RWPE1 (cell line): Measurements from ENCODE around the gene FAM149A.

ENCODE experiments used
- CTCF ChIA-PET: fragments of 350-600 bp; sonication (Branson Sonifier 250); formaldehyde crosslinking; extraction: SDS; loops from one replicate; lab custom pipeline; 2021; lab: Yijun Ruan, JAX
- POLR2A ChIA-PET: fragments of 400-600 bp; formaldehyde crosslinking; extraction: SDS; loops from one replicate; lab custom pipeline; 2020; ENCODE audit warnings: antibody characterized with exemption; ENCODE audit not compliant: low non-redundant PET; lab: Yijun Ruan, JAX
- DNase-seq: peaks from one replicate; pipeline ENCODE4 v3.0.0; 2012; ENCODE audit warnings: low spot score
- H3K27ac ChIP-seq: fragments of 450-650 bp; 2 replicates; pipeline ENCODE4 v1.5.1; 2017
- TF ChIP-seq, protein P1 (sequence below): fragments of 450-650 bp; conservative IDR thresholded peaks from 2 replicates; pipeline ENCODE4 v1.5.1; 2017; ENCODE audit warnings: low read depth, mild to moderate bottlenecking

Gene FAM149A

DNA sequence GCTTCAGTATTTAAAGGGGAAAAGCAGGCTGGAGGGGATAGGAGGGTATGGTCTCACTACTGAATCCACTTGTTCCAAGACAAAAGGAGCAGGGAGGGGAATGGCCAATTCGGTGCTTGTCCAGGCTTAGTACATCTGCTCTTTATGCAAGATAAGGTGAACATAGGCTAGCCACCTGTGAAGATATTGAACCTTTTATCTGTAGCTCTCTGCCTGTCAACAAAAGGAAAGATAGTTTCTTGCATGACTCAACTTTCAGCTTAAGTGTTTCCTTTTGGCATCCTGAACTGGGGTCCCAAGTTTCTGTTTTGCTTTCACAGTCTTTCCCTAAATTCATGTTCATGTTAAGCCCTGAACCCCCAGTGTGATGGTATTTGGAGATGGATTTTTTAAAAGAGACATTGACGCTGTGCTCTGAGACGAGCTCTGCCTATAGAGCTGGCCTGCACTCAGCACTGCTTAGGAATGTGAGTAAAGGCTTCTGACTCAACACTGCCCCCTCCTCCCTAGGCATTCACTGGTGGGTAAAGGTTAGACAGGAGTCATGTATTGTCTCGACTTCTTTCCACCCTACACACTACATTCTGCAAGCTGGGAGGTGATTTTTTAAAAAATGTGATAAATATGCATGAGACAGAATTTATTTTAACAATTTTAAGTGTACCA, 28.2 kb downstream of the FAM149A start:
- TF ChIP-seq, protein P1, sequence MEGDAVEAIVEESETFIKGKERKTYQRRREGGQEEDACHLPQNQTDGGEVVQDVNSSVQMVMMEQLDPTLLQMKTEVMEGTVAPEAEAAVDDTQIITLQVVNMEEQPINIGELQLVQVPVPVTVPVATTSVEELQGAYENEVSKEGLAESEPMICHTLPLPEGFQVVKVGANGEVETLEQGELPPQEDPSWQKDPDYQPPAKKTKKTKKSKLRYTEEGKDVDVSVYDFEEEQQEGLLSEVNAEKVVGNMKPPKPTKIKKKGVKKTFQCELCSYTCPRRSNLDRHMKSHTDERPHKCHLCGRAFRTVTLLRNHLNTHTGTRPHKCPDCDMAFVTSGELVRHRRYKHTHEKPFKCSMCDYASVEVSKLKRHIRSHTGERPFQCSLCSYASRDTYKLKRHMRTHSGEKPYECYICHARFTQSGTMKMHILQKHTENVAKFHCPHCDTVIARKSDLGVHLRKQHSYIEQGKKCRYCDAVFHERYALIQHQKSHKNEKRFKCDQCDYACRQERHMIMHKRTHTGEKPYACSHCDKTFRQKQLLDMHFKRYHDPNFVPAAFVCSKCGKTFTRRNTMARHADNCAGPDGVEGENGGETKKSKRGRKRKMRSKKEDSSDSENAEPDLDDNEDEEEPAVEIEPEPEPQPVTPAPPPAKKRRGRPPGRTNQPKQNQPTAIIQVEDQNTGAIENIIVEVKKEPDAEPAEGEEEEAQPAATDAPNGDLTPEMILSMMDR: peak; percentile 17; the same call in 1 of the 2 replicates
- peak; percentile 38 for DNase-seq
- no peak overlapping the region for H3K27ac ChIP-seq

DNA sequence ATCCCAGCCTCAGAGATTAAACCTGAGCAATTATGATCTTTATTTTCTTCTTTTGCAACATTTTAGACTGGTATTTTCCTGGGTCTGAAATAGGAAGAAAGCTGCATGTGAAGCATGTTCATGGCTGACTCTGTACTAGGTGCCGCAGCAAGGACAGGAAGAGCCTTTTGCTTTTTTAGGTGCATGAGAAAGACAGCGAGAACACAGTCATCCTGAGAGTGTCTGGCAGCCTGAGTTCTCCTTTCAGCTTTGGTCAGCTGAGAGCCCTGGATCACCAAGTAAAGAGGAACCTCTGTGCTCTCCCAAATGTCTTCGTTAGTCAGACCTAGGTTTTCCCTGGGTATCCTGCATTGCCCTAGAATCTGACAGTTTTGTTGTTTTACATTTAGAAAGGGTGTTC, 29.8 kb downstream of the FAM149A start:
- POLR2A ChIA-PET: no interaction called here
- no peak for DNase-seq
- CTCF ChIA-PET: interaction anchor here (0.5 kb wide), 1 partner anchor 41 kb away, joined by 3 read pairs; no protein-coding TSS in a partner anchor
- no peak overlapping the region for H3K27ac ChIP-seq
- TF ChIP-seq, protein P1: no peak

More for the DNA sequence above, 28.2 kb downstream of the FAM149A start:
- ChIA-PET POLR2A (no interaction called here), CTCF (no interaction called here)

DNA sequence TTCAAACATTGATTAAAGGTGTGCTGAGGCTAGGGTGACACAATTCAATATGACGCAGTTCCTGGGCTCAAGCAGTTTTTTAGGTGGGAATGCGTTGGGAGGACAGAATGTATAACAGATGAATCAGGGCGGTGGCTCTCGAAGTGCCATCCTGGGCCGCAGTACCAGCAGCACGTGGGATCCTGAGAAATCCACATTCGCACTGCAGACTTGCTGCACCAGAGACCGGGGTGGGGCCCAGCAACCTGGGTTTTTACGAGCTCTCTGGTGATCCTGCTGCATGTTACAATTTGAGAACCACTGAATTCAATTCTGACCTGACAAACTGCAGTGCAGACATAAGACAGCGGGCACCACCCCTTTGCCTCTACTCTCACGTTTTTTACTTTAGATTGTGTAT, 30.4 kb downstream of the FAM149A start:
- CTCF ChIA-PET: no interaction called here
- TF ChIP-seq, protein P1: no peak

DNA sequence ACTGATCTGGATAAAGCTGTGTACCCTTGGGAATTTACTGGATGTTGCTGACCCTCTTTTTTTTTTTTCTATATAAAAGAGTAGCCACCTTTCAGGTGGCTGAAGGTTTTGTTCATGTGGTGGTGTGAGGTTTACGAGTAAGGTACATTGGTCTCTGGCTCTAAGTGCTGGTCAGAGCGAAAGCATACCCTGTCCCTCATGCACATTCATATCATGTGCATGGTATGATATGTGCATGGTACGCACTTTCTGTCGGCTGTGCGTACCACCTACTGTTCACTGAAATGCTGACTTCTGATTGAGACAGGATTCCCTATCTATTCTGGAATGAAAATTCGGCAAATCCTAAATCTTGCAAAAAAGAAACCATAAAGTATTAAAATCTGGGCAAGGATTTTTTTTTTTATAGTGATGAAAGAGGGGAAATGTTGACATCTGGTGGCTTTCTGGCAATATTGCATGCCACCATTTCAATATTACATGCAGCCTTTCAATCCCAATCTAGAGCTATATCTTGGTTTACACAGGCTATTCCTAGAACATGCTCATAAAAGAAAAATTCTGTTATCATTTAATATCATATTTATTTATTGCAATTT, 32.8 kb downstream of the FAM149A start:
- TF ChIP-seq, protein P1: peak; percentile 70
- CTCF ChIA-PET: interaction anchor here (0.6 to 0.8 kb wide), 14 partner anchors 10 to 499 kb away, joined by 3 to 9 read pairs (median 3); no protein-coding TSS in a partner anchor
- POLR2A ChIA-PET: no interaction called here
- H3K27ac ChIP-seq: no peak overlapping the region
- peak; percentile 26 for DNase-seq

More for the DNA sequence above, 30.4 kb downstream of the FAM149A start:
- no peak overlapping the region for H3K27ac ChIP-seq
- POLR2A ChIA-PET: no interaction called here
- DNase-seq: no peak

DNA sequence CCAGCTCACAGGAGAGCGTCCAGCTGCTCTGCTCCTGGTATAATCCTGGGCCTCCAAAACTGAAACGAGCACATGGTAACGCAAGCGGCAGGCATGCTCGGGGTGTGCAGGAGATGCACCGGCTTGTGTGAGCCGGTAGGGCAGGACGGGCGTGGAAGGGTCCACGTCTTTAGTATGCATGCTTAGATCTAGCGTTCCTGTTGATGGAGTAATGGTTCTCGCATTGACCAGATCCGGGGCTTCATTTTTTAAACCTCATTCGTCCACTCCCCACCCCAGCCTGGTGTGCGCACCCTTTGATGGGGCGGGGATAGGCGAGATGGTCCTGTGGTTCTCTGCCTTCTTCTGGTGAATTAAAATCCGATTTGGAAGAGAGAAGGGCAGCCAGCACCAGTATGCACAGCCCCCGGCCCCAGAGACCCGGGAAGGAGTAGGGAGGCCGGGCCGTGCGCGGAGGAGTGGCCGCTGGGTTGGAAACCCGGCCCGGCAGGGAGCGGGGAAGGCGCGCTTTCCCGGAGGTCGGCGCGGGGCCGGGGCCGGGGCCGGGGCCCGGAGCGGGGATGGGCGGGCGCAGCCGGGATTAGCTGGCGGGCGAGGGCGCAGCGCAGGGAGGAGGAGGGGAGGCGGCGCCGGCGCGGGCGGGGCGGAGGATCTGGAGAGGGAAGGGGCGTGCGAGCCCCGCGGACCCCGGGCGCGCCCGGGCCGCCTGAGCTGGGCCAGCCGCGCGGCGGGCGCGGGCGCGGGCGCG, 39.9 kb downstream of the FAM149A start:
- TF ChIP-seq, protein P1: no peak
- ChIA-PET CTCF (no interaction called here), POLR2A (no interaction called here)
- DNase-seq: peak; percentile 15
- no peak overlapping the region for H3K27ac ChIP-seq

DNA sequence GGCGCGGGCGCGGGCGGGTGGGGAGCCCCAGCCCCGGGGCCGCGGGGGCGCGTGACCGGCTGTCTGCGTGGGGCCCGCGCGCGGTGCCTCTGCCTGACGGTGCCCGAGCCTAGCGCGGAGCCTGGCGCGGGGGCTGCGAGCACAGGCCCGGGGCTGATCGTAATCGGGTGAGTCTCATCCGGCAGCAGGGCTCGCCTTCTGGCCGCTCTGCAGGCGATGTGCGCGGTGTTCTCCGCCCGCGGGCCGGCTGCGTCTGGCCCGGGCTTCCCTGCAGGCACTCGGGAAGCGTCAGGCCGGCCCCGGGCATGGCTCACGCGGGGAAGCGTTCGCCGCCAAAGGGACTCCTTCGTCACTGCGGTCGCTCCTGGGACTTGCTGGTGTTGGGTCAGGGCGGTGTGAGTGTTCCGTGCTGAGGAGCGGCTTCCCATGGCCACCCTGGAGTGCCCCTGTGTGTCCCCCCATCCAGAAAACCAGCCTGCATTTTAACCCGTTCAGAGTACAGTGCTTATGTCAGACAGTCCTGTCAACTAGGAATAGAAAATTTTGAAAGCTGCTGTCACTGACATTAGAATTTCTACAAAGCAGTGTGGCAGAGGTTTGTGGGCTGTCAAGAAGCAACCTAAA, 40.6 kb downstream of the FAM149A start:
- ChIA-PET POLR2A (no interaction called here), CTCF (no interaction called here)
- TF ChIP-seq, protein P1: no peak
- H3K27ac ChIP-seq: no peak overlapping the region
- peak; percentile 37 for DNase-seq
